NK-92 treated with Interleukin-12 subunit alpha and Interleukin-12 subunit beta, amount 100 ng/mL, for 24 hours (cell line): ENCODE data around the gene SOWAHC.

Experiments
- DNase-seq: peaks from one replicate; lab custom pipeline; 2025; lab: John Stamatoyannopoulos, UW

SOWAHC gene

GRCh38 chr2:109646961-109647360 is 32.8 kb downstream of the SOWAHC start:
- DNase-seq = no peak

- DNase-seq = no peak
Observed at GRCh38 chr2:109647636-109648035, 33.5 kb downstream of the SOWAHC start.

GRCh38 chr2:109648041-109648527 is 33.9 kb downstream of the SOWAHC start:
- DNase-seq = no peak

- DNase-seq = no peak
Observed at GRCh38 chr2:109649736-109650695, 35.9 kb downstream of the SOWAHC start.

- DNase-seq = no peak
Observed at GRCh38 chr2:109654326-109655050, 40.3 kb downstream of the SOWAHC start.

- no peak for DNase-seq
Observed at GRCh38 chr2:109655287-109655686, 41.1 kb downstream of the SOWAHC start.

- no peak for DNase-seq
Observed at GRCh38 chr2:109659396-109660045, 45.4 kb downstream of the SOWAHC start.

GRCh38 chr2:109660046-109660860 is 46.1 kb downstream of the SOWAHC start:
- DNase-seq = no peak

- no peak for DNase-seq
Observed at GRCh38 chr2:109662889-109663288, 48.7 kb downstream of the SOWAHC start.

- no peak for DNase-seq
Observed at GRCh38 chr2:109663721-109664120, 49.6 kb downstream of the SOWAHC start.

- DNase-seq = no peak
Observed at GRCh38 chr2:109666466-109666865, 52.3 kb downstream of the SOWAHC start.
